AG09319 (cell line): ENCODE measurements around the gene PHC2.

Source experiments
- DNase-seq: peaks from one replicate; pipeline ENCODE4 v3.0.0-alpha.2; 2010; ENCODE audit warnings: low read depth; ENCODE audit errors: extremely low read depth
- CTCF ChIP-seq: IDR thresholded peaks from 2 replicates; pipeline ENCODE4 v1.5.1; 2011; ENCODE audit warnings: low read depth, mild to moderate bottlenecking, inconsistent platforms, low read length, moderate library complexity

PHC2 gene

GRCh38 chr1:33337441-33337840 lies 93.5 kb downstream of the PHC2 start:
- TF ChIP-seq CTCF: no peak
- no peak for DNase-seq

- DNase-seq: no peak
- no peak for TF ChIP-seq CTCF
Observed at GRCh38 chr1:33336580-33336979, 94.3 kb downstream of the PHC2 start.

GRCh38 chr1:33335020-33335419 lies 95.9 kb downstream of the PHC2 start:
- no peak for TF ChIP-seq CTCF
- no peak for DNase-seq

GRCh38 chr1:33334081-33334552 lies 96.8 kb downstream of the PHC2 start:
- DNase-seq: no peak
- TF ChIP-seq CTCF: no peak

- TF ChIP-seq CTCF: no peak
- DNase-seq: no peak
Observed at GRCh38 chr1:33332881-33333280, 98.0 kb downstream of the PHC2 start.

- no peak for DNase-seq
Observed at GRCh38 chr1:33332357-33332789, 98.5 kb downstream of the PHC2 start.

More at GRCh38 chr1:33332357-33332789, 98.5 kb downstream of the PHC2 start:
- no peak for TF ChIP-seq CTCF
